MCF 10A (cell line): ENCODE measurements around the gene SDE2. TPM values are rescaled to one million over a fixed set of nuclear protein-coding genes. Genes with fewer than 3 reads are reported as not detected.
"Not testable (repeated sequence)": the region's sequence is repeated elsewhere in the genome, so short reads cannot be mapped to it uniquely, and the experiment has no call there.

Experiments
- BruUV-seq: library from RNA; stranded (reverse); fragments of 400-500 nt; replicated peaks from 2 replicates; lab custom pipeline; 2021; lab: Mats Ljungman, UMichigan
- CTCF ChIA-PET: fragments of 300-600 bp; sonication (Branson Sonifier 250); formaldehyde crosslinking; extraction: SDS; loops from one replicate; lab custom pipeline; 2021; ENCODE audit warnings: antibody characterized with exemption, inconsistent platforms; lab: Yijun Ruan, JAX
- POLR2A ChIA-PET: fragments of 300-600, 350-650 bp; sonication (Branson Sonifier 250); formaldehyde crosslinking; extraction: SDS; loops from one replicate; lab custom pipeline; 2020; ENCODE audit warnings: antibody characterized with exemption, inconsistent platforms; lab: Yijun Ruan, JAX
- DNase-seq: peaks from one replicate; pipeline ENCODE4 v3.0.0-alpha.2; 2018; ENCODE audit not compliant: unreplicated experiment
- H3K27ac Mint-ChIP-seq: one replicate; pipeline ENCODE4 v1.8.0; 2022; ENCODE audit warnings: mild to moderate bottlenecking, low read depth, mixed read lengths; ENCODE audit not compliant: unreplicated experiment
- H3K27me3 Mint-ChIP-seq: one replicate; pipeline ENCODE4 v1.8.0; 2022; ENCODE audit warnings: mixed read lengths; ENCODE audit not compliant: insufficient read depth, unreplicated experiment
- H3K36me3 Mint-ChIP-seq: one replicate; pipeline ENCODE4 v1.8.0; 2022; ENCODE audit warnings: mild to moderate bottlenecking, moderate library complexity, mixed read lengths; ENCODE audit not compliant: insufficient read depth, unreplicated experiment
- H3K4me1 Mint-ChIP-seq: one replicate; pipeline ENCODE4 v1.8.0; 2022; ENCODE audit warnings: mixed read lengths; ENCODE audit not compliant: insufficient read depth, unreplicated experiment
- H3K4me3 Mint-ChIP-seq: one replicate; pipeline ENCODE4 v1.8.0; 2022; ENCODE audit warnings: mild to moderate bottlenecking, moderate library complexity, mixed read lengths; ENCODE audit not compliant: unreplicated experiment
- H3K9me3 Mint-ChIP-seq: one replicate; pipeline ENCODE4 v1.8.0; 2022; ENCODE audit warnings: mixed read lengths; ENCODE audit not compliant: unreplicated experiment
- CTCF ChIP-seq: fragments of 200-600 bp; IDR thresholded peaks from one replicate; pipeline ENCODE4 v1.8.0; 2022; ENCODE audit warnings: antibody characterized with exemption, mild to moderate bottlenecking; ENCODE audit not compliant: unreplicated experiment
- intact Hi-C: fragments of 100-400 bp; cut with micrococcal nuclease; formaldehyde crosslinking; loops from 2 replicates; pipeline ENCODE4 v1.14.1; 2022
- total RNA-seq: library from RNA; stranded (reverse); gene quantifications from 2 replicates; pipeline ENCODE4 v1.2.3, GENCODE V29; 2022

The SDE2 gene
- total RNA-seq, 1 experiment from 2014 or later, result 59.3 TPM

- no peak overlapping the region for H3K27ac Mint-ChIP-seq
- no peaks in the 10 kb centered on the region for H3K27me3 Mint-ChIP-seq
- no peak for TF ChIP-seq CTCF
- ChIA-PET POLR2A (interaction anchor here (1.1 kb wide), 1 partner anchor 19 kb away, joined by 4 read pairs; no protein-coding TSS in a partner anchor), CTCF (interaction anchor here (0.8 to 21.7 kb wide), 10 partner anchors 8 to 660 kb away, joined by 3 to 572 read pairs (median 4); no protein-coding TSS in a partner anchor)
- DNase-seq, result no peak
- intact Hi-C loops, result loop anchor here (5.0 kb wide), 3 partner anchors 132 to 427 kb away; no protein-coding TSS in a partner anchor
- H3K9me3 Mint-ChIP-seq, result peaks cover 11% of the 10 kb centered on the region
- H3K36me3 Mint-ChIP-seq, result peaks cover 73% of the 10 kb centered on the region
- no TSS peak for BruUV-seq
- no peak overlapping the region for H3K4me3 Mint-ChIP-seq
- H3K4me1 Mint-ChIP-seq, result peaks cover 5% of the 10 kb centered on the region
Observed at GRCh38 chr1:225979421-225979820, 19.7 kb downstream of the SDE2 start.

DNA sequence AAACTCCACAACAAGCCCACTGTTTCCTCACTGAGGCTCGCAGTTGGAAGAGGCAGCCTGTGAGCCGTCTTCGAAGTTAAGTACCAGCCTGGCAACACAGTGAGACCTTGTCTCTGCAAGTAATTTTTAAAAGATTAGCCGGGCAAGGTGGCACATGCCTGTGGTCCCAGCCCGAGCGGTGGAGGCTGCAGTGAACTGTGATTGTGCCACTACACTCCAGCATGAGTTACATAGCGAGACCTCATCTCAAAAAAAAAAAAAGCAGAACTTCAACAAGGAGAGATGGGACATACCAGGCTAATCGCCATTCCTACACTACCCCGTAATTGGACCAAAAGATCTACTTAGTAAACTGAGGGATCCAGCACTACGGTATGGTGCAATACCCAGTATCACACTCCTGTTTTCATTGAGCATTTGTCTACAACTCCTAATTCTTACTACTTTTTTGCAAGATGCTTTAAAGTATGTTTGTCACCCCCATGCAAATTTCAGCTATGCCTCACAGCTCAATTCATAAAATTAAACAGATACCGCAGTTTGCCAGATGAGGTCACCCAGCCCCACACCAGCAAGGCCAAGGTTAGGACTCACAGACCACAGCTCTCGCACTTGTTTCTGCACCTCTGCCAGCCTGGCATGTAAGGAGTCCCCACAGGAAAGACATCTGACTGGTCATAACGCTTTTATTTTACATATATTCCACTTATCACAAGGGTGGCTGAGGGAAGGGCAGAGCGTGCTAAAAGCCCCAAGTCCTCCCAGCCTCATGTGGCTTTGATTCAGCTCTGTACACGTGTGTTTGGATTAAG, 21.0 kb downstream of the SDE2 start:
- no peak overlapping the region for H3K4me3 Mint-ChIP-seq
- H3K4me1 Mint-ChIP-seq, result peaks cover 5% of the 10 kb centered on the region
- no peaks in the 10 kb centered on the region for H3K27me3 Mint-ChIP-seq
- peaks cover 11% of the 10 kb centered on the region for H3K9me3 Mint-ChIP-seq
- H3K36me3 Mint-ChIP-seq, result peaks cover 60% of the 10 kb centered on the region
- ChIA-PET CTCF (interaction anchor here (0.5 to 21.7 kb wide), 17 partner anchors 8 to 513 kb away, joined by 3 to 572 read pairs (median 3); no protein-coding TSS in a partner anchor), POLR2A (interaction anchor here (0.6 to 1.0 kb wide), 3 partner anchors 19 to 331 kb away, joined by 3 to 5 read pairs (median 3); partner anchors contain the start of genes LIN9 and SRP9)
- no peak for TF ChIP-seq CTCF
- BruUV-seq, result no TSS peak
- intact Hi-C loops, result loop anchor here (2.0 to 5.0 kb wide), 4 partner anchors 131 to 426 kb away; no protein-coding TSS in a partner anchor
- no peak overlapping the region for H3K27ac Mint-ChIP-seq
- DNase-seq, result no peak

DNA sequence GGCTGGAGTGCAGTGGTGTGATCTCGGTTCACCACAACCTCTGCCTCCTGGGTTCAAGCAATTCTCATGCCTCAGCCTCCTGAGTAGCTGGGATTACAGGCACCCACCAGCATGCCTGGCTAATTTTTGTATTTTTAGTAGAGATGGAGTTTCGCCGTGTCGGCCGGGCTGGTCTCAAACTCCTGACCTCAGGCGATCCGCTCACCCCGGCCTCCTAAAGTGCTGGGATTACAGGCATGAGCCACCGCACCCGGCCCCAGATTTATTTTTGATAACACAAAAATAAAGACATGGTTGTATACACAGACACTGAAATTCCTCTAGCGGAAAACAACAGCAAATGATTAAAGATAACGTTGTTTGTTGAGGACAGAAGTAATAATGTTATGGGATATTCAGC, 24.0 kb downstream of the SDE2 start:
- H3K4me1 Mint-ChIP-seq, result not testable (repeated sequence)
- intact Hi-C loops, result loop anchor here (5.0 kb wide), 3 partner anchors 128 to 423 kb away; no protein-coding TSS in a partner anchor

DNA sequence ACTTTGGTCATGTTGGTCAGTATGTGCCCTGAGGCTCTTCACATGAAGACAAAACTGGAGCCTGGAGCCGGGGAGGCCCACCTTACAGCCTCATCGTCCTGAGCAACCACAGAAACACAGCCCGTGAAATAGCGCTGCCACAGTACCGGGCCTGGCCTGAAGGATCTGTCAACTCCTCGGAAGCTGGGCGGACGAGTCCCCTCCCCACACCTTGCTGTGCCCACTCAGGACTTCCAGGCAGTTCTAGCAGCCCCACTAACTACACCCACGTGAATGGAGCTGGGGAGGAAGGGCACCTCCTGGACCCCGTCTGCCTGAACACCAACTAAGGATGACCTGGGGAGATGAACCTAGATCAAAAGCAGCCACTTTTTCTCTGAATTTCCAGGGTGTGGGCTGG, 24.7 kb downstream of the SDE2 start:
- Mint-ChIP-seq H3K27me3 (no peaks in the 10 kb centered on the region), H3K27ac (no peak overlapping the region), H3K4me3 (no peak overlapping the region), H3K36me3 (peaks cover 24% of the 10 kb centered on the region), H3K4me1 (peaks cover 5% of the 10 kb centered on the region), H3K9me3 (no peaks in the 10 kb centered on the region)
- CTCF ChIA-PET, result interaction anchor here (0.7 to 21.7 kb wide), 26 partner anchors 10 to 656 kb away, joined by 3 to 572 read pairs (median 6); partner anchors contain the start of genes SRP9 and TMEM63A
- no peak for DNase-seq
- POLR2A ChIA-PET, result interaction anchor here (0.9 to 5.2 kb wide), 8 partner anchors 12 to 420 kb away, joined by 3 to 38 read pairs (median 6); partner anchors contain the start of genes EPHX1, SRP9 and TMEM63A
- no peak for TF ChIP-seq CTCF
- no TSS peak for BruUV-seq
- intact Hi-C loops, result no loop called here

More for the DNA sequence above, 24.0 kb downstream of the SDE2 start:
- not testable (repeated sequence) for H3K9me3 Mint-ChIP-seq, BruUV-seq, DNase-seq, H3K27ac Mint-ChIP-seq, H3K4me3 Mint-ChIP-seq, H3K27me3 Mint-ChIP-seq
- ChIA-PET POLR2A (interaction anchor here (0.9 to 5.2 kb wide), 10 partner anchors 12 to 421 kb away, joined by 3 to 38 read pairs (median 4); partner anchors contain the start of genes EPHX1, SRP9 and TMEM63A), CTCF (interaction anchor here (0.6 to 21.7 kb wide), 47 partner anchors 10 to 656 kb away, joined by 3 to 572 read pairs (median 5); partner anchors contain the start of genes SRP9 and TMEM63A)
- peaks cover 30% of the 10 kb centered on the region for H3K36me3 Mint-ChIP-seq
